GM12892 (cell line): ENCODE measurements around the gene EIF4A2.

Experiments used
- POLR2A ChIP-seq: IDR thresholded peaks from 2 replicates; pipeline ENCODE4 v1.6.1; 2011; ENCODE audit warnings: low read depth, low read length, control low read depth
- POLR2AphosphoS5 ChIP-seq: IDR thresholded peaks from 2 replicates; pipeline ENCODE4 v1.6.1; 2011; ENCODE audit warnings: low read depth, low read length, control low read depth

- TF ChIP-seq POLR2A (no peak), POLR2AphosphoS5 (no peak)
Measured at GRCh38 chr3:186818516-186818915, 35.1 kb downstream of the EIF4A2 start.
